Measurements from ENCODE around the gene KLRD1. TPM values are rescaled to one million over a fixed set of nuclear protein-coding genes. Genes with fewer than 3 reads are reported as not detected.
"Not testable (repeated sequence)": the region's sequence is repeated elsewhere in the genome, so short reads cannot be mapped to it uniquely, and the experiment has no call there.

The KLRD1 gene
- total and polyA plus RNA-seq, 10 donors = 1.7 to 60.3 (median 29.0) TPM

DNA sequence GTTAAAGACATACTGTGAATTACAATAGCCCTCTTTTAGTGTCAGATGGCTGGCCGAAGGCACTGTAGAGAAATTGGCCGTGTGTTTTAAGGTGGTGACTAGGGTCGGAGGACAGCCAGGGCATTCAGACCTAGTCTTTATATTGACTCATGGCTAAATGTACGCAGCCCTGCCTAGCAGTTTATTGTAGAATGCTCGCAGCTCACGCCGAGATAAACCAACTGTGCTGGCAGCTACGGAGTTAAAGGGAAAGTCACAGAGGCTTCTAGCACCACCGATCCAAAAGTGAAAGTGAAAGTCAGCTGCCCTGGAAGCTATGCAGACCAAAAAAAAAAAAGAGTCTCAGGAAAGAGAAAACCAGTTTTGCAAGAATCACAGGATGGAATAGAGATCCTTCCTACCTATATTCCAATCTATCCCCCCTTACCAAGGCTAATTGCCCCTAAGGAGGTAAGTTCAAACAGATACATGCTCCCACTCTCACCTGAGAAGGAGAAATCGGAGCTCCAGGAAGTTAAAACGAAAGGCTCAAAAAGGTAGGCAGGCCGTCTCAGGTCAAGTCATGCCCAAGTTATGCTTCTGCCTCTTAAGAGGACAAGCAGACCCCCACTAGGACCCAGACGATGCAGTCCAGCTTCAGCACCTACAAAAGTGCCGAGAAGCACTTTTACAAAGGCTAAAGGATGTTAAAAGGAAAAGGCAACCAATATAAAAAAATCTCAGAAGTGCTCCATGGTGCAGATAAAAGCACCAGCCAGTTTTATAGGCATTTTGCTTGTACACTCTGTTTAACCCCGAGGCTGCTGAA is 57.3 kb downstream of the KLRD1 start:
- Histone ChIP-seq H3K9me3 (peaks cover 0 to 10% (median 0%) of the 10 kb centered on the region in 8 donors), H3K27ac (peak overlapping the region; percentile 79 to 98 (median 94)), H3K27me3 (replicated peaks in 1 of 7) (no peaks in the 10 kb centered on the region), H3K36me3 (no peaks in the 10 kb centered on the region), H3K4me3 (peak overlapping the region; percentile 48 to 80 (median 60)), H3K4me1 (peaks cover 8 to 68% (median 28%) of the 10 kb centered on the region in 6 donors)
- intact Hi-C loops (cut with DNase I; ENCODE audit: low total_unique reads) = no loop called here
- TF ChIP-seq, protein P1, sequence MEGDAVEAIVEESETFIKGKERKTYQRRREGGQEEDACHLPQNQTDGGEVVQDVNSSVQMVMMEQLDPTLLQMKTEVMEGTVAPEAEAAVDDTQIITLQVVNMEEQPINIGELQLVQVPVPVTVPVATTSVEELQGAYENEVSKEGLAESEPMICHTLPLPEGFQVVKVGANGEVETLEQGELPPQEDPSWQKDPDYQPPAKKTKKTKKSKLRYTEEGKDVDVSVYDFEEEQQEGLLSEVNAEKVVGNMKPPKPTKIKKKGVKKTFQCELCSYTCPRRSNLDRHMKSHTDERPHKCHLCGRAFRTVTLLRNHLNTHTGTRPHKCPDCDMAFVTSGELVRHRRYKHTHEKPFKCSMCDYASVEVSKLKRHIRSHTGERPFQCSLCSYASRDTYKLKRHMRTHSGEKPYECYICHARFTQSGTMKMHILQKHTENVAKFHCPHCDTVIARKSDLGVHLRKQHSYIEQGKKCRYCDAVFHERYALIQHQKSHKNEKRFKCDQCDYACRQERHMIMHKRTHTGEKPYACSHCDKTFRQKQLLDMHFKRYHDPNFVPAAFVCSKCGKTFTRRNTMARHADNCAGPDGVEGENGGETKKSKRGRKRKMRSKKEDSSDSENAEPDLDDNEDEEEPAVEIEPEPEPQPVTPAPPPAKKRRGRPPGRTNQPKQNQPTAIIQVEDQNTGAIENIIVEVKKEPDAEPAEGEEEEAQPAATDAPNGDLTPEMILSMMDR (IDR thresholded peaks at IDR 0.05 in 8 of 11, conservative IDR thresholded peaks at IDR 0.05 in 3 of 11) = no peak
- TF ChIP-seq POLR2A (IDR thresholded peaks at IDR 0.05) = no peak
- no peak for TF ChIP-seq POLR2AphosphoS5 (IDR thresholded peaks at IDR 0.05)
- peak; percentile 77 for DNase-seq
- 1 to 3% (median 1%) methylated on average over 15 of the region's 15 CpGs for WGBS, 5 donors

DNA sequence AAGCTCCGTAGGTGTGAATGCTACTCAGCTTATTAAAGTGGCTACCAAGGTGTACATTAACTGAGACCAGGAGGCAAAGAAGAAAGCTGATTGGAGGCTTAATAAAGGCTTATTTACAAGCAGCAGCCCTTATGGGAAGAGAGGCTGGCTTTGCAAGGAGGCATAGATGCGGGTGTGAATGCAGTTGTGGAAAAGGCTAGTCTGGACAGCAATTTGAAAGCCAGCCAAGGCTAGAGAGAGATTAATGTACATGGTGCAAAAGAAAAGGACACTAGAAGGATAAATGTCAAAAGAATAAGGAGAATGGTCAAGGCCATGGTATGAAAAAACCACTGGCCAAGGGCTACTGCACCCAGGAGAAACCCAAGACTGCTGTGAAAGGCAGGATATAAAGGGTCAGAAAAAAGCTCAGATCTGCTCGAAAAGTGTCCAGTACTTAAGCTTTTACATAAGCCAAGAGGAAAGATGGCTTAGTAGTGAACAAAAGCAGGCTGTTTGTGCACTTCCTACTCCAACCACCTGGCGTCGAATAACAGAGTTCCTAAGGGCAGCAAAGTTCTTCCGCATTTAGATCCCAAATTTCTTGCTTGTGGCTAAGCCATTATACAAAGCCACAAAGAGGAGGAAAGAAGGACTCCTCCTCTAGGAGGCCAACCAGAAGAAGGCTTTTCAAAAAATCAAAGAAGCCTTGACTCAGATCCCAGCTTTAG is 58.2 kb downstream of the KLRD1 start:
- Histone ChIP-seq H3K27ac (peak overlapping the region; percentile 79 to 98 (median 94)), H3K9me3 (peaks cover 0 to 10% (median 0%) of the 10 kb centered on the region in 8 donors), H3K36me3 (no peaks in the 10 kb centered on the region), H3K4me3 (peak overlapping the region in 7 of 8 donors; percentile 48 to 80 (median 60)), H3K27me3 (replicated peaks in 1 of 7) (no peaks in the 10 kb centered on the region), H3K4me1 (peaks cover 8 to 76% (median 28%) of the 10 kb centered on the region in 6 donors)
- intact Hi-C loops (cut with DNase I; ENCODE audit: low total_unique reads) = no loop called here
- 39 to 53% (median 40%) methylated on average over 6 of the region's 6 CpGs for WGBS, 5 donors
- DNase-seq = no peak
- TF ChIP-seq, protein P1 (IDR thresholded peaks at IDR 0.05 in 8 of 11, conservative IDR thresholded peaks at IDR 0.05 in 3 of 11) = peak in 1 of 11 experiments; percentile 41
- no peak for TF ChIP-seq POLR2AphosphoS5 (IDR thresholded peaks at IDR 0.05)

DNA sequence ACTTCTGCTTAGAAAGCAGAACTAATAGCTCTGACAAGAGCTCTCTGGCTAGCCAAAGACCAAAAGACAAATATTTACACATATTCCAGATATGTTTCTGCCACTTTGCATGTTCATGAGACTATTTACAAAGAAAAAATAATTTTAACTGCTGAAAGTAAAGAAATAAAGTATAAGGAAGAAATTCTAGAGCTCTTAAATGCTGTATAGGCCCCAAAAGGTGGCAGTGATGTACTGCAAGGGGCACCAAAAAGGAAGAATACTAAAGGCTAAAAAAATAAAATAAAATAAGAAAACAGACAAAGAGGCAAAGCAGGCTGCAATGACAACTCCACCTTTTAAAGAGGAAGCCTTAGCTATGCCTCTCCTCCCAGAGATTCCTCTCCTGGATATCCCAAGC is 59.2 kb downstream of the KLRD1 start:
- Histone ChIP-seq H3K27ac (peak overlapping the region in 6 of 8 donors; percentile 91 to 98 (median 94)), H3K4me3 (no peak overlapping the region), H3K27me3 (replicated peaks in 1 of 7) (no peaks in the 10 kb centered on the region), H3K36me3 (no peaks in the 10 kb centered on the region), H3K9me3 (peaks cover 0 to 10% (median 0%) of the 10 kb centered on the region in 8 donors), H3K4me1 (peaks cover 8 to 86% (median 34%) of the 10 kb centered on the region in 6 donors)
- no peak for DNase-seq
- intact Hi-C loops (cut with DNase I; ENCODE audit: low total_unique reads) = no loop called here
- TF ChIP-seq, protein P1 (IDR thresholded peaks at IDR 0.05 in 8 of 11, conservative IDR thresholded peaks at IDR 0.05 in 3 of 11) = no peak
- no peak for TF ChIP-seq POLR2A (IDR thresholded peaks at IDR 0.05)
- TF ChIP-seq POLR2AphosphoS5 (IDR thresholded peaks at IDR 0.05) = no peak

GRCh38 chr12:10367714-10368113 is 60.0 kb downstream of the KLRD1 start:
- H3K36me3 ChIP-seq; H3K27me3 ChIP-seq (replicated peaks in 1 of 7); H3K4me3 ChIP-seq; H3K9me3 ChIP-seq; DNase-seq; intact Hi-C loops (cut with DNase I; ENCODE audit: low total_unique reads): not testable (repeated sequence)
- H3K27ac ChIP-seq = peak overlapping the region in 2 of 8 donors; percentile 6 to 69
- peaks cover 10 to 90% (median 42%) of the 10 kb centered on the region in 6 donors for H3K4me1 ChIP-seq
- WGBS, 5 donors = 65 to 85% (median 72%) methylated on average over 4 of the region's 4 CpGs
